OCI-LY7 (cell line): ENCODE measurements around the gene TFRC. TPM values are rescaled to one million over a fixed set of nuclear protein-coding genes. Genes with fewer than 3 reads are reported as not detected.

ENCODE experiments used
- BruUV-seq: library from RNA; stranded (reverse); fragments of 400-500 nt; replicated peaks from 2 replicates; lab custom pipeline; 2021; lab: Mats Ljungman, UMichigan
- CTCF ChIA-PET: fragments of 300-600 bp; sonication (Branson Sonifier 250); formaldehyde crosslinking; loops from one replicate; lab custom pipeline; 2022; ENCODE audit warnings: antibody characterized with exemption; ENCODE audit not compliant: unreplicated experiment; lab: Charles Lee
- POLR2A ChIA-PET: fragments of 300-600 bp; sonication (Branson Sonifier 250); formaldehyde crosslinking; loops from one replicate; lab custom pipeline; 2022; ENCODE audit warnings: antibody characterized with exemption; lab: Charles Lee
- DNase-seq: peaks from one replicate; pipeline ENCODE4 v3.0.0-alpha.2; 2015; ENCODE audit warnings: low spot score
- H2AFZ ChIP-seq: fragments of 200-600 bp; sonication (generic), shearing (Covaris generic); 2 replicates; pipeline ENCODE4 v1.6.1; 2014; ENCODE audit warnings: mild to moderate bottlenecking, antibody characterized with exemption, low read length, moderate library complexity
- H3K27ac ChIP-seq: fragments of 200-600 bp; sonication (generic); 2 replicates; pipeline ENCODE4 v1.5.1; 2014; ENCODE audit warnings: mixed run types, low read depth, mild to moderate bottlenecking, moderate library complexity, low read length, inconsistent platforms; ENCODE audit not compliant: poor library complexity, severe bottlenecking
- H3K36me3 ChIP-seq: fragments of 200-600 bp; sonication (generic); 2 replicates; pipeline ENCODE4 v1.6.1; 2014; ENCODE audit warnings: mild to moderate bottlenecking, antibody characterized with exemption, low read length, moderate library complexity, mixed read lengths; ENCODE audit not compliant: insufficient read depth
- H3K4me1 ChIP-seq: fragments of 200-600 bp; sonication (generic); 2 replicates; pipeline ENCODE4 v1.5.1; 2014; ENCODE audit warnings: mild to moderate bottlenecking, low read length; ENCODE audit not compliant: insufficient read depth, poor library complexity, severe bottlenecking
- H3K4me2 ChIP-seq: fragments of 200-600 bp; sonication (generic); 2 replicates; pipeline ENCODE4 v1.6.1; 2014; ENCODE audit warnings: mild to moderate bottlenecking, low read length
- H3K4me3 ChIP-seq: fragments of 200-600 bp; sonication (generic); 2 replicates; pipeline ENCODE4 v1.5.1; 2014; ENCODE audit warnings: mild to moderate bottlenecking, low read depth, low read length; ENCODE audit not compliant: poor library complexity, severe bottlenecking
- H3K79me2 ChIP-seq: fragments of 200-600 bp; sonication (generic); 2 replicates; pipeline ENCODE4 v1.6.1; 2016; ENCODE audit warnings: low read depth, mild to moderate bottlenecking, low read length, moderate library complexity, mixed read lengths; ENCODE audit not compliant: insufficient read depth
- H3K9me2 ChIP-seq: fragments of 200-600 bp; sonication (generic); 2 replicates; pipeline ENCODE4 v1.6.1; 2016; ENCODE audit warnings: mild to moderate bottlenecking, low read length, mixed read lengths; ENCODE audit not compliant: insufficient read depth
- H3K9me3 ChIP-seq: fragments of 200-600 bp; sonication (generic); 2 replicates; pipeline ENCODE4 v1.6.1; 2014; ENCODE audit warnings: mild to moderate bottlenecking, mixed run types, low read length, mixed read lengths
- H4K20me1 ChIP-seq: fragments of 200-600 bp; sonication (generic); 2 replicates; pipeline ENCODE4 v1.6.1; 2014; ENCODE audit warnings: mild to moderate bottlenecking, antibody characterized with exemption, low read length, moderate library complexity, mixed read lengths; ENCODE audit not compliant: insufficient read depth
- EZH2phosphoT487 ChIP-seq: fragments of 200-600 bp; sonication (generic); IDR thresholded peaks from 2 replicates; pipeline ENCODE4 v1.6.1; 2018; ENCODE audit warnings: low read depth, borderline replicate concordance, mild to moderate bottlenecking, mixed run types, antibody characterized with exemption, low read length, moderate library complexity, mixed read lengths
- intact Hi-C: fragments of 100-400 bp; cut with micrococcal nuclease; formaldehyde crosslinking; loops from one replicate; pipeline ENCODE4 v1.10.0; 2022; ENCODE audit not compliant: unreplicated experiment
- total RNA-seq, 2 experiments: library from RNA; depleted of rRNA in 1 of 2; stranded (reverse); fragments of >200 nt in 1 of 2; shearing (Covaris generic) in 1 of 2; gene quantifications; 2 replicates each; pipeline ENCODE4 v1.2.3, GENCODE V29; 2014 to 2022
- TF ChIP-seq, protein P1 (sequence below): fragments of 200-600 bp; sonication (generic); conservative IDR thresholded peaks from 2 replicates; pipeline ENCODE4 v1.5.1; 2014; ENCODE audit warnings: mild to moderate bottlenecking, antibody characterized with exemption, low read length, moderate library complexity, mixed read lengths

The TFRC gene
- total RNA-seq, 2 experiments from 2014 or later, result 127 to 236 TPM

DNA sequence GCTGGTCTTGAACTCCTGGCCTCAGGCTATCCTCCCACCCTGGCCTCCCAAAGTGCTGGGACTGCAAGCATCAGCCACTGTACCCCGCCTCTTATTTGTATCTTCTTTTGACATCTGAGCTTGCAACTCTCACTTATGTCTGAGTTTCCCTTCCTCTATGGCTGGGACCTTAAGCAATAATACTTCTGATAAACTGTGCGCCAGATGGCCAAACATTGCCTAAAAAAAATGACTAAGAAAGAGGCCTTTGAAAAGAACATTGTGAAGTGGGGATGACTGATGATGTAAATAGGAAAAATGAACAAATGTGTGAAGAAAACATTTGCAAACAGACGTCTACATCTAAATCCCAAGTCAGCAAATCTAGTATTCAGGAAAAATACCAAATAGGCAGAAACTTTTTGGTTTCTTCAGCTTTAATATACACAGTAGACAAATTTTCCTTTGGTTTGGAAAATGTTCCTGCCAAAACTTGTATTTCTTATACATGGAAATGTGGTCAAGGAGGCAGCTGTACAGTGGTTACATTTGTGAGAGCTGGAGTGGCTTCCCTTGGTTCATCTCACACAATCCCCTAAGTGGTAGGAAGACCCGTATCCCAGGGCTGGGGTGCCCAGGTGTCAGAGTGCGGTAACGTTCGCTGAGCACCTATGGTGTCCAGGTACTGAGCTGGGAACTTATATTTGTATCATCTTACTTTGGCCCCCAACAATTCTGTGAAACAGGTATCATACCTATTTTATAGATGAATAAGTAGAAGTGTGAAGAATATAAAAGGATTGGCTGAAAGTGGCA lies 11.6 kb upstream of the TFRC start:
- POLR2A ChIA-PET, result interaction anchor here (0.7 to 1.4 kb wide), 4 partner anchors 11 to 24 kb away, joined by 4 to 6 read pairs (median 5); no protein-coding TSS in a partner anchor
- BruUV-seq, result no TSS peak
- intact Hi-C loops, result no loop called here

GRCh38 chr3:196087906-196088305 lies 6.0 kb upstream of the TFRC start:
- Histone ChIP-seq H3K9me3 (no peaks in the 10 kb centered on the region), H3K9me2 (no peaks in the 10 kb centered on the region), H3K4me2 (no peak overlapping the region), H3K4me3 (no peak overlapping the region), H3K27ac (no peak overlapping the region), H4K20me1 (no peaks in the 10 kb centered on the region), H3K79me2 (no peaks in the 10 kb centered on the region), H2AFZ (no peak overlapping the region), H3K36me3 (no peaks in the 10 kb centered on the region), H3K4me1 (peaks cover under 1% of the 10 kb centered on the region)
- intact Hi-C loops, result no loop called here
- no peak for TF ChIP-seq EZH2phosphoT487
- TF ChIP-seq, protein P1, sequence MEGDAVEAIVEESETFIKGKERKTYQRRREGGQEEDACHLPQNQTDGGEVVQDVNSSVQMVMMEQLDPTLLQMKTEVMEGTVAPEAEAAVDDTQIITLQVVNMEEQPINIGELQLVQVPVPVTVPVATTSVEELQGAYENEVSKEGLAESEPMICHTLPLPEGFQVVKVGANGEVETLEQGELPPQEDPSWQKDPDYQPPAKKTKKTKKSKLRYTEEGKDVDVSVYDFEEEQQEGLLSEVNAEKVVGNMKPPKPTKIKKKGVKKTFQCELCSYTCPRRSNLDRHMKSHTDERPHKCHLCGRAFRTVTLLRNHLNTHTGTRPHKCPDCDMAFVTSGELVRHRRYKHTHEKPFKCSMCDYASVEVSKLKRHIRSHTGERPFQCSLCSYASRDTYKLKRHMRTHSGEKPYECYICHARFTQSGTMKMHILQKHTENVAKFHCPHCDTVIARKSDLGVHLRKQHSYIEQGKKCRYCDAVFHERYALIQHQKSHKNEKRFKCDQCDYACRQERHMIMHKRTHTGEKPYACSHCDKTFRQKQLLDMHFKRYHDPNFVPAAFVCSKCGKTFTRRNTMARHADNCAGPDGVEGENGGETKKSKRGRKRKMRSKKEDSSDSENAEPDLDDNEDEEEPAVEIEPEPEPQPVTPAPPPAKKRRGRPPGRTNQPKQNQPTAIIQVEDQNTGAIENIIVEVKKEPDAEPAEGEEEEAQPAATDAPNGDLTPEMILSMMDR, result no peak
- BruUV-seq, result no TSS peak
- POLR2A ChIA-PET, result interaction anchor here (0.9 kb wide), 1 partner anchor 9 kb away, joined by 4 read pairs; no protein-coding TSS in a partner anchor
- DNase-seq, result no peak
- CTCF ChIA-PET, result no interaction called here

More for the DNA sequence above, 11.6 kb upstream of the TFRC start:
- Histone ChIP-seq H4K20me1 (no peaks in the 10 kb centered on the region), H3K36me3 (no peaks in the 10 kb centered on the region), H3K4me3 (no peak overlapping the region), H3K27ac (no peak overlapping the region), H3K79me2 (no peaks in the 10 kb centered on the region), H3K4me2 (no peak overlapping the region), H2AFZ (no peak overlapping the region), H3K9me3 (no peaks in the 10 kb centered on the region), H3K4me1 (peaks cover 14% of the 10 kb centered on the region), H3K9me2 (no peaks in the 10 kb centered on the region)
- CTCF ChIA-PET, result no interaction called here
- TF ChIP-seq, protein P1, result no peak
- TF ChIP-seq EZH2phosphoT487, result no peak
- DNase-seq, result peak; percentile 25

DNA sequence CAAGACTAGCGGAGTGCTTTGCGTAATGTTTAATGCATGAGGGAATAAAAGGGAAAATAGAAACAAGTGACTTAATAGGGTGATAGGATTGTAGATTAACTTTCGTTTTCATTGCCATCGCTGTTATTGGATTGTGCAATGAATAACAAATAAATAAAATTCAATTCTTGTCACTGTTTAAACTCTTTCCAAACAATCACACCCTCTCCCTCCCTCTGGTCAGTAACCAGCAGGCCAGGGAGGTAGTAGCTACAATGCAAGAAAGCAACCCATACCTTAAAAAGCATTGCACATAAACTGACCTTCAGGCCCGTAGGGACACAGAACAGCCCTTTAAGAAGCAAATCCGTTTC lies 705 bp upstream of the TFRC start:
- no TSS peak for BruUV-seq
- no peak overlapping the region for H3K27ac ChIP-seq
- peaks cover 27% of the 10 kb centered on the region for H3K4me1 ChIP-seq
- H2AFZ ChIP-seq, result peak overlapping the region; percentile 97
- POLR2A ChIA-PET, result interaction anchor here (0.6 to 1.0 kb wide), 2 partner anchors 11 to 138 kb away, joined by 3 to 4 read pairs; no protein-coding TSS in a partner anchor
- DNase-seq, result no peak
- H3K79me2 ChIP-seq, result peaks cover 43% of the 10 kb centered on the region
- TF ChIP-seq, protein P1, result no peak
- TF ChIP-seq EZH2phosphoT487, result no peak
- intact Hi-C loops, result loop anchor here (2.0 kb wide), 1 partner anchor 420 kb away; the partner anchor contains the start of gene RNF168
- H3K4me2 ChIP-seq, result peak overlapping the region; percentile 87
- H3K36me3 ChIP-seq, result peaks cover 31% of the 10 kb centered on the region
- H3K9me3 ChIP-seq, result no peaks in the 10 kb centered on the region
- H4K20me1 ChIP-seq, result peaks cover 28% of the 10 kb centered on the region
- H3K9me2 ChIP-seq, result no peaks in the 10 kb centered on the region
- peak overlapping the region; percentile 77 for H3K4me3 ChIP-seq
- CTCF ChIA-PET, result no interaction called here
